VCaP (cell line): ENCODE results near the gene MTHFD2L.
"Not testable (repeated sequence)": the region's sequence is repeated elsewhere in the genome, so short reads cannot be mapped to it uniquely, and the experiment has no call there.

Experiments
- H3K27ac ChIP-seq: fragments of 450-650 bp; 2 replicates; pipeline ENCODE4 v1.5.1; 2017
- TF ChIP-seq, protein P1 (sequence below): fragments of 450-650 bp; conservative IDR thresholded peaks from 2 replicates; pipeline ENCODE4 v1.5.1; 2017; ENCODE audit warnings: mild to moderate bottlenecking, moderate library complexity

MTHFD2L gene

DNA sequence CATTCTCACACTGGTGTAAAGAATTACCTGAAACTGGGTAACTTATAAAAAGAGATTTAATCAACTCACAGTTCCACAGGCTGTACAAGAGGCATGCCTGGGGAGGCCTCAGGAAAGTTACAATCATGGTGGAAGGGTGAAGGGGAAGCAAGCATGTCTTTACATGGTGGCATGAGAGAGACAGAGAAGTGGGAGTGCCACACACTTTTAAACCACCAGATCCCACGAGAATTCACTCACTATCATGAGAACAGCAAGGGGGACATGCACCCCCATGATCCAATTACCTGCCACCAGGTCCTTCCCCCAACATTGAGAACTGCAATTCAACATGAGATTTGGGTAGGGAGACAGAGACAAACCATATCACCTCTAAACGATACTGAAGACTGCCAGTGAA is 173.3 kb downstream of the MTHFD2L start:
- H3K27ac ChIP-seq: no peak overlapping the region
- TF ChIP-seq, protein P1, sequence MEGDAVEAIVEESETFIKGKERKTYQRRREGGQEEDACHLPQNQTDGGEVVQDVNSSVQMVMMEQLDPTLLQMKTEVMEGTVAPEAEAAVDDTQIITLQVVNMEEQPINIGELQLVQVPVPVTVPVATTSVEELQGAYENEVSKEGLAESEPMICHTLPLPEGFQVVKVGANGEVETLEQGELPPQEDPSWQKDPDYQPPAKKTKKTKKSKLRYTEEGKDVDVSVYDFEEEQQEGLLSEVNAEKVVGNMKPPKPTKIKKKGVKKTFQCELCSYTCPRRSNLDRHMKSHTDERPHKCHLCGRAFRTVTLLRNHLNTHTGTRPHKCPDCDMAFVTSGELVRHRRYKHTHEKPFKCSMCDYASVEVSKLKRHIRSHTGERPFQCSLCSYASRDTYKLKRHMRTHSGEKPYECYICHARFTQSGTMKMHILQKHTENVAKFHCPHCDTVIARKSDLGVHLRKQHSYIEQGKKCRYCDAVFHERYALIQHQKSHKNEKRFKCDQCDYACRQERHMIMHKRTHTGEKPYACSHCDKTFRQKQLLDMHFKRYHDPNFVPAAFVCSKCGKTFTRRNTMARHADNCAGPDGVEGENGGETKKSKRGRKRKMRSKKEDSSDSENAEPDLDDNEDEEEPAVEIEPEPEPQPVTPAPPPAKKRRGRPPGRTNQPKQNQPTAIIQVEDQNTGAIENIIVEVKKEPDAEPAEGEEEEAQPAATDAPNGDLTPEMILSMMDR: no peak

DNA sequence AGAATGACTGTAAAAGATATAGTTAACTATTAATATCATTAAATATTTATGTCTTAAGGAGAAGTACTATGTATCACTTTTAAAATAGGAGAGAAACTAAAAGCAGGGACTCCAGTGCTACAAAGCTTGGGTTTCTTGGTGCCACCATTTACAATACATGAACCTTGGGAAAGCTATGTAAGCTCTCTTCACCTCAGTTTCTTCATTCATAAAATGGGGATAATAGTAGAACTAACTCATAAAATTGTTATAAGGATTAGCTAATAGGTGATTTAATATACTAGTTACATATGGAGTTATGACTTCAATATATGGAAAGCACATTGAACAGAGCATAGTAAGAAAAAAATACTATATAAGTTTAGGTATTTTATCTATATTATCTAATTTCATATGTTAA is 174.0 kb downstream of the MTHFD2L start:
- TF ChIP-seq, protein P1: no peak
- no peak overlapping the region for H3K27ac ChIP-seq

DNA sequence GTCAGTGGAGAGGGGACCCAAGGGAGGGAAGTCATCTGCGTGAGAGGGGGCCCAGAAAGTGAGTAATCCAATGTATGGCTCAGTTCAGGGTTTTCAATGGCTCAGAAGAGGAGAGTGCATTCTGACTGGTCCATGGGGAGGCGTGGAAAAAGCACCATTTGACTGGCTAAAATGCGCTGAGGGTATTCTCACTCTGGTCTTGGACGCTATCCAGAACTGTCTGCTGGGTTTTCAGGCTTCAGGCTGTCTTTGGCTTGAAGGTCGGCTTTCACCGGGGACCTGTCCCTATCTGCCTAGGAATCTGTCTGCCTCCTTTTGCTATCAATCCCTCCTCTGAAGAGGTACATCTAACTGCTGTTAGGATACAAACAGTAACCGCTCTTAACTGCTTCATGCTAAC is 176.7 kb downstream of the MTHFD2L start:
- H3K27ac ChIP-seq: no peak overlapping the region
- TF ChIP-seq, protein P1: no peak

DNA sequence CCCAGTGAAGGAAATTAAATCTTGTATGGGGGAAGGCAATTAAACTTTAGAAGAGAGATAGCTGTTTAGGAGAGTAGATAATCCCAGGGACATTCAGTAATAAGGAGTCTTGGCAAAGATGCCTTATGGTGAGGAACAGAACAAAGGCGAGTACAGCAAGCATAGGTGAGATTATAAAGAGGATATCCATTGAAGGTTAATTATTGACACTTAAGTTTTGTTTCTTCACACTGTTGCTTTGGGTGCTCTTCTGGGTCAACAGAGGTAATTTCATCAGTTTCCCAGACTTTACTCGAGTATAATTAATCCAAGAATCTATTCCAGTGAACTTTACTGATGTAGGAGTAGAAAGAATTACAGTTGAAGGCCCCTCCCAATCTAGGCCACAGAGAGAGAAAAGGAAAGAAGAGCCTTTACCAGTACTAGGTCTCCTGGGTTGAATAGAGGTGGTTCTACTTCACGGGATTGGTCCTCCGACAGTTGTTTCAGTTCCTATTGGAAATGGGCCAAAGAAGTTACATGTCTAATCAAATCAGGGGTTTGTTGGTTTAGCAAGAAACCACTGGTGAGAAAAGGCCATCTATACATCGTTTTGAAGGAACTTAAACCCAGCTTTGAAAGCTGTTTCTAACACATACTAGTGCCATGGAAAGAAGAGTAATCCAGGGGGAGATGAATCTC is 177.6 kb downstream of the MTHFD2L start:
- TF ChIP-seq, protein P1: no peak
- H3K27ac ChIP-seq: no peak overlapping the region

DNA sequence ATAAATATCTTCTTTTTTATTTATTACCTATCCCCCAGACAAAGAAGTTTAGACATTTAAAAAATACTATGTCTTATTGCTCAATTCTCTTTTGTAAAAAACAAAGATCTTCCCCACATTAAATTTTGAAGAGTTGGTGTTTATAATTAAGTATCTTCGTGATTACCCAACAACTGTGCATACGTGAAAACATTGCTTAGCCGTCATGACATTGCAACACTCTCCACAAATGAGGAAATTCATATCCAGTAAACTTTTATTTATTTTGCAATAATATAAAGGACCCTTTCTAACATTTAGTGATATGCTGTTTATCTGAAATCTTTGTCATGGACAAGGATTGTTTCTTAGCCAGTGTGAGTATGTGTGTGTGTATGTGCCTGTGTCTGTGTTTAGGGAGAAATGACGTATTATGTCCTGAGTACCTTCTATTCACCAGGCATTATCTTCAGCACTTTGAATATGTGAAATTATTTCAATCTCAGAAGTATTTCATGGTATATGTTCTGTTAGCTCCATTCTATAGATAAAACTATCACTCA is 180.9 kb downstream of the MTHFD2L start:
- no peak overlapping the region for H3K27ac ChIP-seq
- TF ChIP-seq, protein P1: no peak

DNA sequence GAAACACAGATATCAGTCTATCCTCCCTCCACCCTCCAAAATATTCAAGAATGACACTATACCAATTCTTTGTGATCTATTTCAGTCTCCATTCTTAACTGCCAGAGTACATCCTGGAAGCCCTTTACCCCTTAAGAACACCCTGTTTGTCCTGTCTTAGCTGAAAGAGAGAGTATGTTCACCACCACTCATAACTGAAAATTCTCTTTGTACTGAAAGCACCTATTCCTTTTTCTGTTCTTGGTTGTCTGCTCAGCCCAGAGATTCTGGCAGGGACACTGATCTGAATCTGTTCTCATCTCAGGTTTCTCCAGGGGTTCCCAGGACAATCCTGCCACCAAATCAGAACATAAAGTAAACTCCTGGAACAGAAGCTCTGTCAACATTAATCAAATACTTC is 181.6 kb downstream of the MTHFD2L start:
- no peak overlapping the region for H3K27ac ChIP-seq
- TF ChIP-seq, protein P1: no peak

DNA sequence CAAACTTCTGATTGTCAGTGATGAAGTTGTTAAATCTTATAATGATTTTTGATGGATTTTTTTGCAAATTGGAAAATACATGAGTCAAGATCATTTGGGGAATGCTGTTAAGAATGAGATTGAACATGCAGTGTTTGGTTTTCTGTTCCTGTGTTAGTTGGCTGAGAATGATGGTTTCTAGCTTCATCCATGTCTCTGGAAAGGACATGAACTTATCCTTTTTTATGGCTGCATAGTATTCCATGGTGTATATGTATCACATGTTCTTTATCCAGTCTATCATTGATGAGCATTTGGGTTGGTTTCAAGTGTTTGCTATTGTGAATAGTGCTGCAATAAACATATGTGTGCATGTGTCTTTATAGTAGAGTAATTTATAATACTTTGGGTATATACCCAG is 182.5 kb downstream of the MTHFD2L start:
- not testable (repeated sequence) for H3K27ac ChIP-seq

DNA sequence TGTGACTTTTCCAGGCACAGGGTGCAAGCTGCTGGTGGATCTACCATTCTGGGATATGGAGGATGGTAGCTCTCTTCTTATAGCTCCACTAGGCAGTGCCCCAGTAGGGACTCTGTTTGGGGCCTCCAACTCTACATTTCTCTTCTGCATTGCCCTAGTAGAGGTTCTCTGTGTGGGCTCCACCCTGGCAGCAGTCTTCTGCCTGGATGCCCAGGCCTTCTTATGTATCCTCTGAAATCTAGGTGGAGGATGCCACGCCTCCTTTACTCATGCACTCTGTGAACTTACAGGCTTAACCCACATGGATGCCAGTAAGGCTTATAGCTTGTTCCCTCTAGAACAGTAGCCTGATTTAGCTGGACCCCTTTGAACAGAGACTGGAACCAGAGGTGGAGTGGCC is 186.1 kb downstream of the MTHFD2L start:
- TF ChIP-seq, protein P1: no peak

More for the DNA sequence above, 186.1 kb downstream of the MTHFD2L start:
- no peak overlapping the region for H3K27ac ChIP-seq
